GM21576 (cell line): ENCODE data around the gene CDT1.

ENCODE experiments used
- ATAC-seq: cut with Tn5 transposase; IDR thresholded peaks from one replicate; pipeline ENCODE4 v1.9.1; 2021; ENCODE audit warnings: mild to moderate bottlenecking, moderate library complexity; ENCODE audit not compliant: unreplicated experiment

CDT1 gene

GRCh38 chr16:88854306-88855111 is 50.9 kb downstream of the CDT1 start:
- ATAC-seq, result no peak

GRCh38 chr16:88855176-88855575 is 51.6 kb downstream of the CDT1 start:
- no peak for ATAC-seq

DNA sequence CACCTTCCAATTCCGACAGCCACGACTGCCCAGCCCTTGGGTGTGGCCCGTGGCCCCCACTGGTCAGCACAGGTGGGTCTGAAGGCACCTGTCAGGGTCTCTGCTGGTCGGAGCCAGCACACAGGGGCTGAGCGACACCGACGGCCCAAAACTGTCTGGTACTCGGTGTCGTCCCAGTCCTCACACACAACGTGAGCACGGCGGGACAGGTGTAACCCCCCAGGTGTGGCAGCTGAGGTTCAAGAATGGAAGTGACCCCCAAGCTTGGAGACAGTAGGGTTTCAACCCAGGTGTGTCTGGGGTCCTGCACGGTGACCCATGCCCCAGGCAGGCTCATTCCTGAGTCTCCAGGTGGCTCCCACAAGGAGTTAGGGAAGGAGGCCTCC is 52.1 kb downstream of the CDT1 start:
- no peak for ATAC-seq

DNA sequence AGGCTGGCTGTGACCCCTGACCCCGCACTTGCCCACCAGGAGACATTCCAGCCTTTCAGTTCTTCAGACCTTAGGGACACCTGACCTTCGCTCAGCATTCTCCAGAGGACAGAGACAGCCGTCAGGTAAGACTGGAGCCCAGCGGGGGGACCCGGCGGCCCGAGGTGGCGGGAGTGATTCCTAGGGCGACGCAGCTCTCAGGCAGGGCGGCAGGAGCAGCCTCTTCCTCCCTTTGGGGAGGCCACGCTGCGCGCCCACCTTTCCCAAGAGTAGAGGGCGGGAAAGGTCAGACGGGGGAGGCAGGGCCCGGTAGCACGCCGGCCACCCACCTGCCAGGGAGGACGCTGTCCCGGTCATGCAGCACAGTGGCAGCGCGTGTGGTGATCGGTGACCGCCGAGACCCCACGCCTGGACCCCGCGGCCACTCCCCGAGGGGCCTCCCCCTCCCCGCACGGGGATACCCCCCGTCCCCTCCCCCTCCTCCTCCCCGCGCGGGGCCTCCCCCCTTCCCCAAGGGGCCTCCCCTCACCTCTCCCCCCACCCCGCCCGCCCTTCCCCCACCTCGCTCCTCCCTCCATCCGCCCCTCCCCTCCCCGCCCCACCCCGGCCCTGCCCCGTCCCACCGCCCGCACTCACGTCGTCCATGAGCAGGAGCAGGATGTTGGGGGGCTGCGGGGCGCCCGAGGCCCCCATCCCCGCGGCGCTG is 52.7 kb downstream of the CDT1 start:
- ATAC-seq, result no peak

DNA sequence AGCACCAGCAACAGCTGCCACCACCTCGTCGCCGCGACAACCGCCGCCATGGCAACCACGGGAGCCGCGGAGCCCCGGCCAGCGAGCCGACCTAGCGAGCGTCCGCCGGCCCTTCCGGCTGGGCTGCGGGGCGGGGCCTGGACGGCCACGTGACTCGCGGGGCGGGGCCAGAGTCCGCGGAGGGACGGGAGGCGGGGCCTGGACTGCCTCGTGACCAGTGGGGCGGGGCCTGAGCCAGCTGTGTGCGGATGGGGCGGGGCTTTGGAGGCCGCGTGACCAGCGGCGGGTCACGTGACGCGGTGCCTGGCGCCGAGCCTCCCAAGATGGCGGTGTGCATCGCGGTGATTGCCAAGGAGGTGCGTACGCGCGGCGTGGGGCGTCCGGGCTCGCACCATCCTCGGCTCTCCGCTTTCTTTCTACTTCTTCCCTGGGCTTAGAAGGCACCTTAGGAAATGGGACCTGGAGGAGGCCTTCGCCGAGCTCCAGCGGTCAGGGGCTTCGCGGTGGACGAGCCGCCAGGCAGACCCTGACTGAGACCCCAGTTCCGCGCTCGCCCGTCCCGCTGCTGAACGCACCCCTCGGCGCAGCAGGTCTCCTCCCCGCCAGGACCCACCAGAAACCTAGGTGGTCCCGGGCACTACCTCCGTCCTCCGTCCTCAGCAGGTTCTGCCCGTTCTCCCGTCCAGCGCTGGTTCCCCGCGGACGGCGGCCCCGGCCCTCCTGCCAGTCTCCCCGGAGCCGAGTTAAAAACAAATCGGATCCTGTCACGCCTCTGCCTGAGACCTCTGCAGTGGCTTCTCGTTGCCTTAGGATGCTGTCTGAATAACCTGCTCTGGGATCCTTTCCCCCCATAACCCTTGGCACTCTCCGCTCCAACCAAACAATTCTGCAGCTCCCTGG is 53.5 kb downstream of the CDT1 start, which contains the start of the genes GALNS and TRAPPC2L:
Gene GALNS, minus strand, starts transcription at position 120 of the 900 bp plus-strand sequence. Its CDS starts 70 bp downstream, at position 50.
Gene TRAPPC2L, plus strand, starts transcription at position 300 of the 900 bp plus-strand sequence. Its CDS starts 24 bp downstream, at position 324.
- peak; percentile 77 for ATAC-seq

- peak; percentile 42 for ATAC-seq
Measured at GRCh38 chr16:88857728-88858339, 54.2 kb downstream of the CDT1 start.
